MCF 10A (cell line): ENCODE results near the gene COPS2. TPM values are rescaled to one million over a fixed set of nuclear protein-coding genes. Genes with fewer than 3 reads are reported as not detected.

ENCODE experiments used
- BruUV-seq: library from RNA; stranded (reverse); fragments of 400-500 nt; replicated peaks from 2 replicates; lab custom pipeline; 2021; lab: Mats Ljungman, UMichigan
- CTCF ChIA-PET: fragments of 300-600 bp; sonication (Branson Sonifier 250); formaldehyde crosslinking; extraction: SDS; loops from one replicate; lab custom pipeline; 2021; ENCODE audit warnings: antibody characterized with exemption, inconsistent platforms; lab: Yijun Ruan, JAX
- POLR2A ChIA-PET: fragments of 300-600, 350-650 bp; sonication (Branson Sonifier 250); formaldehyde crosslinking; extraction: SDS; loops from one replicate; lab custom pipeline; 2020; ENCODE audit warnings: antibody characterized with exemption, inconsistent platforms; lab: Yijun Ruan, JAX
- DNase-seq: peaks from one replicate; pipeline ENCODE4 v3.0.0-alpha.2; 2018; ENCODE audit not compliant: unreplicated experiment
- H3K27ac Mint-ChIP-seq: one replicate; pipeline ENCODE4 v1.8.0; 2022; ENCODE audit warnings: mild to moderate bottlenecking, low read depth, mixed read lengths; ENCODE audit not compliant: unreplicated experiment
- H3K27me3 Mint-ChIP-seq: one replicate; pipeline ENCODE4 v1.8.0; 2022; ENCODE audit warnings: mixed read lengths; ENCODE audit not compliant: insufficient read depth, unreplicated experiment
- H3K36me3 Mint-ChIP-seq: one replicate; pipeline ENCODE4 v1.8.0; 2022; ENCODE audit warnings: mild to moderate bottlenecking, moderate library complexity, mixed read lengths; ENCODE audit not compliant: insufficient read depth, unreplicated experiment
- H3K4me1 Mint-ChIP-seq: one replicate; pipeline ENCODE4 v1.8.0; 2022; ENCODE audit warnings: mixed read lengths; ENCODE audit not compliant: insufficient read depth, unreplicated experiment
- H3K4me3 Mint-ChIP-seq: one replicate; pipeline ENCODE4 v1.8.0; 2022; ENCODE audit warnings: mild to moderate bottlenecking, moderate library complexity, mixed read lengths; ENCODE audit not compliant: unreplicated experiment
- H3K9me3 Mint-ChIP-seq: one replicate; pipeline ENCODE4 v1.8.0; 2022; ENCODE audit warnings: mixed read lengths; ENCODE audit not compliant: unreplicated experiment
- intact Hi-C: fragments of 100-400 bp; cut with micrococcal nuclease; formaldehyde crosslinking; loops from 2 replicates; pipeline ENCODE4 v1.14.1; 2022
- total RNA-seq: library from RNA; stranded (reverse); gene quantifications from 2 replicates; pipeline ENCODE4 v1.2.3, GENCODE V29; 2022
- TF ChIP-seq, protein P1 (sequence below): fragments of 200-600 bp; IDR thresholded peaks from one replicate; pipeline ENCODE4 v1.8.0; 2022; ENCODE audit warnings: antibody characterized with exemption, mild to moderate bottlenecking; ENCODE audit not compliant: unreplicated experiment

COPS2 gene
- total RNA-seq, 1 experiment from 2014 or later, result 123 TPM

- intact Hi-C loops, result no loop called here
- Mint-ChIP-seq H3K9me3 (no peaks in the 10 kb centered on the region), H3K27me3 (no peaks in the 10 kb centered on the region), H3K4me1 (peaks cover 7% of the 10 kb centered on the region), H3K36me3 (peaks cover 12% of the 10 kb centered on the region), H3K27ac (no peak overlapping the region), H3K4me3 (no peak overlapping the region)
- no TSS peak for BruUV-seq
- TF ChIP-seq, protein P1, sequence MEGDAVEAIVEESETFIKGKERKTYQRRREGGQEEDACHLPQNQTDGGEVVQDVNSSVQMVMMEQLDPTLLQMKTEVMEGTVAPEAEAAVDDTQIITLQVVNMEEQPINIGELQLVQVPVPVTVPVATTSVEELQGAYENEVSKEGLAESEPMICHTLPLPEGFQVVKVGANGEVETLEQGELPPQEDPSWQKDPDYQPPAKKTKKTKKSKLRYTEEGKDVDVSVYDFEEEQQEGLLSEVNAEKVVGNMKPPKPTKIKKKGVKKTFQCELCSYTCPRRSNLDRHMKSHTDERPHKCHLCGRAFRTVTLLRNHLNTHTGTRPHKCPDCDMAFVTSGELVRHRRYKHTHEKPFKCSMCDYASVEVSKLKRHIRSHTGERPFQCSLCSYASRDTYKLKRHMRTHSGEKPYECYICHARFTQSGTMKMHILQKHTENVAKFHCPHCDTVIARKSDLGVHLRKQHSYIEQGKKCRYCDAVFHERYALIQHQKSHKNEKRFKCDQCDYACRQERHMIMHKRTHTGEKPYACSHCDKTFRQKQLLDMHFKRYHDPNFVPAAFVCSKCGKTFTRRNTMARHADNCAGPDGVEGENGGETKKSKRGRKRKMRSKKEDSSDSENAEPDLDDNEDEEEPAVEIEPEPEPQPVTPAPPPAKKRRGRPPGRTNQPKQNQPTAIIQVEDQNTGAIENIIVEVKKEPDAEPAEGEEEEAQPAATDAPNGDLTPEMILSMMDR, result no peak
- ChIA-PET POLR2A (interaction anchor here (1.3 to 2.4 kb wide), 2 partner anchors 19 to 21 kb away, joined by 3 to 11 read pairs; partner anchors contain the start of gene COPS2), CTCF (interaction anchor here (0.6 to 0.9 kb wide), 2 partner anchors 22 to 247 kb away, joined by 3 read pairs; no protein-coding TSS in a partner anchor)
- no peak for DNase-seq
Observed at GRCh38 chr15:49174902-49175301, 19.5 kb upstream of the COPS2 start.

- intact Hi-C loops, result no loop called here
Observed at GRCh38 chr15:49171790-49172189, 16.4 kb upstream of the COPS2 start.

DNA sequence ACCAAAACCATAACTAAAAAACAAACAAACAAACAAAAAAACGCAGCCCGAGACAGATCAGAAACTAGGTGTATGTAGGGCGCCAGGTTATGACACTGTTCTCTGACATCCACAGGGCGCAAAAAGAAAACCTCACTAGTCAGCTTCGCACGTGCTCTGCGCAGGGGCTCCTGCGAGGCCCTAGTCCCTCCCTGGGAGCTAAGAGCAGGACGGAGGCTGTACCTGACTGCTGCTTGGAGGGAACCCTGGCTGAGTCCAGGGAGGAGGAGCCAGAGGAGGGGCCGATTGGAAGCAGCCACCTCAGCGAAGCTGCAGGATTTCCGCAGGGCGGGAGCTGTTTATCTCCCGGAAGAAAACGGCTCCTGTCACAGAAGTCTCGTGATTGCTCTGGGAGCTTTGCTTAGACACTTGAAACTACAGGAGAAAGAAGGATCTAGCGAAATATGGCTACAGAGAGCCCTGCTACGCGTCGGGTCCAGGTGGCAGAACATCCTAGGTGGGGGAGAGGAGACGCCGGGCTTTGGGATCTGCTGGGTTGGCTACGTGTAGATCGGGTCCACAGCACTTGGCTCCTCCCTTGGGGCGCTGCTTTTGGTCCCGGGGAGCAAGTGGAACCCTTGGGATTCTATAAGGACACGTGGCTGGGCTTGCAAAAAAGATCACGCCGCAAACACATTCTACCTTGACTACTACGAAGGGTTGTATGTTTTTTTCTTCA lies 14.6 kb upstream of the COPS2 start, which contains the start of gene GALK2:
GALK2 (plus strand) TSS at position 368 of the 718 bp plus-strand sequence; CDS start at position 444, 76 bp downstream.
- H3K4me3 Mint-ChIP-seq, result peak within 1 kb of the TSS; percentile 96
- no TSS peak for BruUV-seq
- H3K36me3 Mint-ChIP-seq, result peaks cover 4% of the 10 kb centered on the region
- TF ChIP-seq, protein P1, result no peak
- peak; percentile 95 for DNase-seq
- H3K4me1 Mint-ChIP-seq, result no peaks in the 10 kb centered on the region
- H3K9me3 Mint-ChIP-seq, result no peaks in the 10 kb centered on the region
- ChIA-PET POLR2A (interaction anchor here (0.7 to 6.2 kb wide), 25 partner anchors 9 to 1186 kb away, joined by 3 to 140 read pairs (median 5); partner anchors contain the start of genes COPS2, DTWD1, EID1 and FAM227B), CTCF (interaction anchor here (0.6 to 1.1 kb wide), 7 partner anchors 9 to 292 kb away, joined by 3 to 4 read pairs (median 3); partner anchors contain the start of gene EID1)
- H3K27ac Mint-ChIP-seq, result peak within 1 kb of the TSS; percentile 99
- no peaks in the 10 kb centered on the region for H3K27me3 Mint-ChIP-seq
- intact Hi-C loops, result loop anchor here (1.0 kb wide), 1 partner anchor 34 kb away; no protein-coding TSS in a partner anchor

More at GRCh38 chr15:49171790-49172189, 16.4 kb upstream of the COPS2 start:
- H3K27me3 Mint-ChIP-seq, result no peaks in the 10 kb centered on the region
- H3K4me1 Mint-ChIP-seq, result peaks cover 7% of the 10 kb centered on the region
- peak overlapping the region; percentile 96 for H3K4me3 Mint-ChIP-seq
- BruUV-seq, result no TSS peak
- no peak for DNase-seq
- POLR2A ChIA-PET, result interaction anchor here (1.0 to 6.2 kb wide), 3 partner anchors 9 to 196 kb away, joined by 3 to 140 read pairs (median 3); partner anchors contain the start of gene COPS2
- H3K9me3 Mint-ChIP-seq, result no peaks in the 10 kb centered on the region
- TF ChIP-seq, protein P1, result no peak
- peaks cover 4% of the 10 kb centered on the region for H3K36me3 Mint-ChIP-seq
- H3K27ac Mint-ChIP-seq, result peak overlapping the region; percentile 99
- CTCF ChIA-PET, result no interaction called here

DNA sequence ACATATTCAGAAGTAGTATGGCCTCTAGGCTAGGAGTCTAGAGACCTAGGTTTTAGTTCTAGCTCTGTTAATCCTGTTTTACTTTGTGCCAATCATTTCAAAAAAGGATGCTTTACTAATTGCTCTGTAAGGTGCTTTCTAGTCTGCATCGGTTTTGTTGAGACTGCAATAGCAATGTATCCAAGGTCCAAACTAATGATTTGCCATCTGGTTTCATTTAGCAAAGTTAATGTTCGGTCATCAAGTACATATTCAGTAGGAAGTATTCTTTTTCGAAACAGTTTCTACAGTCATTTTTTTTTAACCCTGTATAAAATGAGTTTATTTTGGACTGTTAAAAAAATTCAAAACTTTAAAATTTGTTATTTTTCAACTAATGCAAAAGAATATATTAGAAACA lies 12.6 kb upstream of the COPS2 start:
- no TSS peak for BruUV-seq
- Mint-ChIP-seq H3K4me1 (no peaks in the 10 kb centered on the region), H3K9me3 (no peaks in the 10 kb centered on the region), H3K27ac (no peak overlapping the region), H3K36me3 (peaks cover 4% of the 10 kb centered on the region), H3K4me3 (no peak overlapping the region), H3K27me3 (no peaks in the 10 kb centered on the region)
- CTCF ChIA-PET, result no interaction called here
- POLR2A ChIA-PET, result interaction anchor here (6.2 kb wide), 1 partner anchor 12 kb away, joined by 140 read pairs; the partner anchor contains the start of gene COPS2
- no peak for DNase-seq
- TF ChIP-seq, protein P1, result no peak
- intact Hi-C loops, result no loop called here
